GM12801 (cell line): ENCODE measurements around the gene BORCS5.

Experiments used
- TF ChIP-seq, protein P1 (sequence below): IDR thresholded peaks from one replicate; pipeline ENCODE4 v1.5.1; 2011; ENCODE audit warnings: control low read depth; ENCODE audit not compliant: insufficient read length; ENCODE audit errors: extremely low read depth

Gene BORCS5

DNA sequence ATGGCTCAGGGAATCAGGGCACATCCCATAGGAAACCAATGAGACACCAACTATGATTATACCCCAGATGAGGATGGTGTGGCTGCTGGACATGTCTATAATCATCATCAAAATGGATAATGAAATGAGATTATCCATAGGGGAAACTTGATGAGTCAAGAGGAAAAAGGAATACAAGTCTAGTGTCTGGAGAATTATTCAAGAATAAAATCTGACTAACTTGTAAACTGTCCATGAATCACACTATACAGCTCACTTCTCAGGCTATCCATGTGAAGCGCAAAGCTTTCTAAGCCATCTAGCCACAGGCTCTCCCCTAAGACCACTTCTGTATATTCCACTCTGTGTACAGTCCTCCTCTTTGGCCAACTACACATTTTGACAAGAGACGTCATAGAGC is 153.3 kb downstream of the BORCS5 start:
- TF ChIP-seq, protein P1, sequence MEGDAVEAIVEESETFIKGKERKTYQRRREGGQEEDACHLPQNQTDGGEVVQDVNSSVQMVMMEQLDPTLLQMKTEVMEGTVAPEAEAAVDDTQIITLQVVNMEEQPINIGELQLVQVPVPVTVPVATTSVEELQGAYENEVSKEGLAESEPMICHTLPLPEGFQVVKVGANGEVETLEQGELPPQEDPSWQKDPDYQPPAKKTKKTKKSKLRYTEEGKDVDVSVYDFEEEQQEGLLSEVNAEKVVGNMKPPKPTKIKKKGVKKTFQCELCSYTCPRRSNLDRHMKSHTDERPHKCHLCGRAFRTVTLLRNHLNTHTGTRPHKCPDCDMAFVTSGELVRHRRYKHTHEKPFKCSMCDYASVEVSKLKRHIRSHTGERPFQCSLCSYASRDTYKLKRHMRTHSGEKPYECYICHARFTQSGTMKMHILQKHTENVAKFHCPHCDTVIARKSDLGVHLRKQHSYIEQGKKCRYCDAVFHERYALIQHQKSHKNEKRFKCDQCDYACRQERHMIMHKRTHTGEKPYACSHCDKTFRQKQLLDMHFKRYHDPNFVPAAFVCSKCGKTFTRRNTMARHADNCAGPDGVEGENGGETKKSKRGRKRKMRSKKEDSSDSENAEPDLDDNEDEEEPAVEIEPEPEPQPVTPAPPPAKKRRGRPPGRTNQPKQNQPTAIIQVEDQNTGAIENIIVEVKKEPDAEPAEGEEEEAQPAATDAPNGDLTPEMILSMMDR = no peak

DNA sequence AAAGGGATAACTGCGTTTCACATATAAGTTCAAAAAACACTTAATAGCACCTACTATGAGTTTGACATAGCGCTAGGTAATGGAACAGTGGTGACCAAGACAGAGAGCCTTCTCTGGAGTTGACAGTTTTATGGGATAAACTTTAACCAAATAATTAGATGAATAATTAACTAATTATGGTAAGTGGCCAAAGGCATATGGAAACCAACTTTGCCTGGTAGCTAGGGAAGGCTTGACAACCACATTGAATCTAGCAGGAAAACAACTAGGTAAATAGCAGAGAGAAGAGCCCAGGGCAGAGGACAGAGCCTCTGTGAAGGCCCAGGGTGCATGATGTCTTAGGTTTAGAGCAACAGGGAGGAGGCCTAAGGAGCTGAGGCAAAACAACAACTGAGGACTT is 153.7 kb downstream of the BORCS5 start:
- TF ChIP-seq, protein P1 = no peak

DNA sequence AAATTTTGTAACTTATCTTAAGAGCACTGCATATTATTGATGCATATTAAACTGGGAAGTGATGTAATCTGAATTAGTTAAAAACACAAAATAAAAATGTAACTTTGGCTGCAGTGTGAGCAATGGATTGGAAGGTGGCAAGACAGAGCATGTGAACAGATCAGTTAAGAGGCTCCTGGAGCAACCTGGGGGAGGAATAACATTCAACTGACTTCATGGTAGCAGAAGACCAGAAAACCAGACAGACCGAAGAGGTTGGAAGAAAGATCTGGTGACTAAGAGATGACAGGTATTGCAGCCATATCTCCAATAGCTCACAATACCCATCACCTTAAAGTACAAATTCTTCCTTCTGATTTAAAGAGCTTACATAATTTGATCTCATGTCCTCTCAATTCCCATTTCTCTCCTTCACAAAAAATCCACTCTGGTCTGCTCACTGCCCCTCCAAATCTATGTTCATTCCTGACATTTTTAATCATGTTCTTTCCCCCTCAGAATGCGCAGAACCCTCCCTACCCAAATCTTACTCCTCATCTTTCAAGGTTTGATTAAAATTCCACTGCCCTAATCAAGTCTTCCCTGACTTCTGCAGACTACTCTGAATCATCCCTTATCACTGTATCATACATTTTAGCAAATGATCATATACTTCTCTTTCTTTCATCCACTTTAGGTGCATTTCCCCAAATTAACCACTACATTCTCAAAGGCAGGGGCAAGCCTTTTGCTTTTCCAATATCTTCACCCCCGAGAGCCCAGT is 154.3 kb downstream of the BORCS5 start:
- TF ChIP-seq, protein P1 = no peak

DNA sequence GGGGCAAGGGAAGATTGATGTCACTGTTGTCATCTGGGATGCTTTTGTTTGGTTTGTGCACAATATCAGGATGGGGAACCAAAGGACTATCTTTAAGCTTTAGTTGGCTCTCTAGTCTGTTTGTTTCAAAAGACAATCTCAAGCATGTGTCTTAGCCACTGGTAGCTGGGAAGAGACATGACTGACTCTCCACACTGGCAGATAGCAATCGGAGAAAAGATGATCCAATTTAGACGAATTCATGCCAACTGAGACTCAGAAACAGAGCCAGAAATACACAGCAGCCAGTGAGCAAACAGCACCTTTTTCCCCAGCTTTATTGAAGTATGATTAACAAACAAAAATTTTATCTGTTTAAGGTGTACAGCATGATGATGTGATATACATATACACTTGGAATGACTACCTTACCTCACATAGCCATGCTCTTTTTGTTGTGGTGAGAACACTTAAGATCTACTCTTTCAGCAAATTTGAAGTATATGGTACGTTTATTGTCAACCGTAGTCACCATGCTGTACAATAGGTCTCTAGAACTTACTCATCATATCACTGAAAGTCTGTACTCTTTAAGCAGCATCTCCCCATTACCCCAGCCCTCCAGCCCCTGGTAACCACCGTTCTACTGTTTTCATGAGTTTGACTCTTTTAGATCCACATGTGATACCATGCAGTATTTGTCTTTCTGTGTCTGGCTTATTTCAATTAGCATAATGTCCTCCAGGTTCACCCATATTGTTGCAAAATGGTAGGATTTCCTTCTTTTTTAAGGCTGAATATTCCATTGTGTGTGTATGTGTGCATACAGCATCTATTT is 155.2 kb downstream of the BORCS5 start:
- TF ChIP-seq, protein P1 = no peak

DNA sequence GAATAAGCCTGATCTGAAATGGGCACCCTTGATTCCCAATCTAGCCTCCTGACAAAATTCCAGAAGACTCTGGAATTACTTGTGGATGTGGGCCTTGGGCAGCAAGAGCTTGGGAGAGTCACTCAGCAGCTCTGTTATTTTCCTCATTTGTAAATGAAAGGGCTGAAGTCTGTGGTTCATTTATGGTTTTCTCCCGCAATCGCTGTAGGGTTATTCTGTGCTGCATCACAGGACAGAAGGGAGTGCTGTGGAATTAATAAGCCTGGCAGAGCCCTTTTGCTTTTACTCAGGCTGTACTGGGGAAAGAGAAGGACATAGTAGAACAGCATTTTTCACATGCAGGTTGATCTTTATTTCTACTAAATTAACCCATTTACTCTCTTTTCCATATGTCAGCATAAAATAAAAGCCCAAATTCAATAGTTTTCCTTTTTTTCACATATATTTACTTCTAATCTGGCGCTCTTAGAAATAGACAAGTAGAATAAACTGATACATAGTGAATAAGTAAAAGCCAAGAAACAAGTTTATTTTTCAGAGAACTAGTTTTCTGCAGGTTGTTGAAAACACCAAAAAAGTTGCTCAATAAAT is 156.6 kb downstream of the BORCS5 start:
- TF ChIP-seq, protein P1 = no peak

DNA sequence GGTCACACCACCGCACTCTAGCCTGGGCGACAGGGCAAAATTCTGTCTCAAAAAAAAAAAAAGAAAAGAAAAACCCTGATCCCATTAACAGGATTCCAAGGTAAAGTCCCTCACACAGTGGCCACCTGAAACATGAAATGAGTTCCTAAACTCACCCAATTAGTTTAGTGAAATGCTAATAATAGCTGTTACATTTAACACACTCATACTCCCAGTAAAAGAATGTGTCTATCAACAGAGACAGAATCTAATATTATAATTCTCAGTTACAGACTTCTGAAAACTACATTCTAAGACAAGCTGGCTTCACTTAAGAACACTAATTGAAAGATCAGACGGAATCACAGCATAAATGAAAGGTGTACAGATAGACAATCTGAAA is 161.6 kb downstream of the BORCS5 start:
- TF ChIP-seq, protein P1 = no peak

DNA sequence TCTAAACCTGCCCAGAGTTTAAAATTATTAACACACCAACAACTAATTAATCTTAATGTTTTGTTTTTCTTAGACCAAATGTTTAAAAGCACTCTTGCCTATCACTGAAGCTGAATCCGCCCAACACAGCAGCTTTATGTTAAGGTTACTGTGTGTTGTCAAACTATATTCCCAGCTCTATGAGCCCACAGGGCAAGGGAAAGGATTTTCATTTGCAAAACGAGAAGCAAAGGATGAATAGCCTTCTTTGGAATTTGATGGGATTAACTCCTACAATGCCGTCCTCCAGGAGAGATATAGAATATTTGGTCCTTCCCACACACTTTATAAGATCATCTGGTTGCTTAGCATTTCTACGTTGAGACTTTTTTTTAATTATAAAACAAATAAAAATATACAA is 162.0 kb downstream of the BORCS5 start:
- TF ChIP-seq, protein P1 = no peak
